ENCODE measurements around the gene FKBP1A. TPM values are rescaled to one million over a fixed set of nuclear protein-coding genes. Genes with fewer than 3 reads are reported as not detected.

FKBP1A gene
- total RNA-seq, 2 experiments from 2014 or later = 205 to 207 TPM

GRCh38 chr20:1369970-1370369 is 22.9 kb downstream of the FKBP1A start:
- H3K27ac Mint-ChIP-seq = peak overlapping the region; percentile 50
- ChIA-PET POLR2A (interaction anchor here (1.2 kb wide), 1 partner anchor 22 kb away, joined by 4 read pairs; the partner anchor contains the start of gene FKBP1A), CTCF (interaction anchor here (0.7 kb wide), 1 partner anchor 12 kb away, joined by 3 read pairs; no protein-coding TSS in a partner anchor)
- no peaks in the 10 kb centered on the region for H3K27me3 Mint-ChIP-seq
- H3K4me1 Mint-ChIP-seq = peaks cover 35% of the 10 kb centered on the region
- peaks cover 81% of the 10 kb centered on the region for H3K36me3 Mint-ChIP-seq (ENCODE audit: low read depth)
- no peaks in the 10 kb centered on the region for H3K9me3 Mint-ChIP-seq
- DNase-seq = no peak
- H3K4me3 Mint-ChIP-seq = no peak overlapping the region

GRCh38 chr20:1368448-1369199 is 24.2 kb downstream of the FKBP1A start:
- Mint-ChIP-seq H3K27ac (no peak overlapping the region), H3K9me3 (no peaks in the 10 kb centered on the region), H3K4me3 (no peak overlapping the region), H3K4me1 (peaks cover 42% of the 10 kb centered on the region), H3K27me3 (no peaks in the 10 kb centered on the region), H3K36me3 (ENCODE audit: low read depth) (peaks cover 80% of the 10 kb centered on the region)
- CTCF ChIA-PET = no interaction called here
- POLR2A ChIA-PET = no interaction called here
- DNase-seq = no peak

- ChIA-PET CTCF (no interaction called here), POLR2A (no interaction called here)
- Mint-ChIP-seq H3K27ac (no peak overlapping the region), H3K9me3 (no peaks in the 10 kb centered on the region), H3K4me1 (peaks cover 47% of the 10 kb centered on the region), H3K27me3 (no peaks in the 10 kb centered on the region), H3K4me3 (no peak overlapping the region), H3K36me3 (ENCODE audit: low read depth) (peaks cover 79% of the 10 kb centered on the region)
- no peak for DNase-seq
These were observed 25.4 kb downstream of the FKBP1A start for GRCh38 chr20:1367479-1367878.

DNA sequence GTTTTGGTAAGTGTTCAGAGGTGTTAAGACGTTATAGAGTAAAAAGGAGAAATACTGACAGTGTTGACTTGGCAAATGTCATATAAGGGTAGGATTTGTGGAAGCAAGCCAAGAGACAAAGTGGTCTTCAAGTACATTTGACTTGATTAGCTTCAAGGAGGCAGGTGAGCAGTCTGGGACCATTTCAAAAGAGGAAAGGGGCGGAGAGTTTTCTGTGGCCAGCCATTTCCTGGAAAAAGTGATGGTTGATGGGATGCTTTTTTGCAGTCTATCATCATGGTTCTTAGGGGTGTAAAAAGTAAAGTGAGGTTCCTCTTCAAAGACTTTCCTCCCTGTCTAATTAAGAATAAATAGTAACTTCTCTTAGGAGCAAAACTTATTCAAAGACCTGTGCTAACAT is 28.7 kb downstream of the FKBP1A start:
- Mint-ChIP-seq H3K27ac (peak overlapping the region; percentile 64), H3K27me3 (no peaks in the 10 kb centered on the region), H3K9me3 (no peaks in the 10 kb centered on the region), H3K4me3 (peak overlapping the region; percentile 3), H3K36me3 (ENCODE audit: low read depth) (peaks cover 81% of the 10 kb centered on the region), H3K4me1 (peaks cover 59% of the 10 kb centered on the region)
- POLR2A ChIA-PET = interaction anchor here (1.0 to 1.3 kb wide), 3 partner anchors 13 to 38 kb away, joined by 3 read pairs; no protein-coding TSS in a partner anchor
- CTCF ChIA-PET = no interaction called here
- peak; percentile 59 for DNase-seq

DNA sequence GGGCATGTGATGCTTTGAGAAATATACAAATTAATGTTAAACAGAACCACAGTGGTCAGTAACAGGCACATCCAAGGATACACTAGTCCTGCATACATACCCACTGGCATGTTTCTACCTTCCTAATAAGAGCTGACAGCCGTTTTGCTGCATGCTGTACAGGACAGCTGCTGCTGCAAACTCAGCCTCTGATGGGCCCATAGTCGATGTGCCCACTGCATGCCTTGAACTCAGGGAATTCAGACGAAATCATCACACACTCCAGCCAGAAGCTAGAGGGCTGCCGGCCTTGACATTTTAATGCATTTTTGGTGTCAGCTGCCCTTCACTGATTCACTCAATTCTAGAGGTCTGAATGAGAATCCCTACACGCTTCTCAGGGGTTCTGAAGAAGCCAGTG is 29.3 kb downstream of the FKBP1A start:
- H3K27ac Mint-ChIP-seq = peak overlapping the region; percentile 64
- peaks cover 78% of the 10 kb centered on the region for H3K36me3 Mint-ChIP-seq (ENCODE audit: low read depth)
- no peak overlapping the region for H3K4me3 Mint-ChIP-seq
- peaks cover 65% of the 10 kb centered on the region for H3K4me1 Mint-ChIP-seq
- ChIA-PET POLR2A (interaction anchor here (1.0 to 1.9 kb wide), 4 partner anchors 14 to 37 kb away, joined by 3 to 6 read pairs (median 3); no protein-coding TSS in a partner anchor), CTCF (no interaction called here)
- DNase-seq = no peak
- H3K9me3 Mint-ChIP-seq = no peaks in the 10 kb centered on the region
- no peaks in the 10 kb centered on the region for H3K27me3 Mint-ChIP-seq

GRCh38 chr20:1362484-1362883 is 30.4 kb downstream of the FKBP1A start:
- H3K4me1 Mint-ChIP-seq = peaks cover 75% of the 10 kb centered on the region
- H3K36me3 Mint-ChIP-seq (ENCODE audit: low read depth) = peaks cover 78% of the 10 kb centered on the region
- no peak for DNase-seq
- ChIA-PET POLR2A (interaction anchor here (1.4 to 1.9 kb wide), 5 partner anchors 15 to 36 kb away, joined by 3 to 12 read pairs (median 6); no protein-coding TSS in a partner anchor), CTCF (interaction anchor here (1.4 kb wide), 1 partner anchor 28 kb away, joined by 3 read pairs; no protein-coding TSS in a partner anchor)
- H3K4me3 Mint-ChIP-seq = no peak overlapping the region
- H3K27ac Mint-ChIP-seq = peak overlapping the region; percentile 64
- H3K9me3 Mint-ChIP-seq = no peaks in the 10 kb centered on the region
- H3K27me3 Mint-ChIP-seq = no peaks in the 10 kb centered on the region

- Mint-ChIP-seq H3K27me3 (no peaks in the 10 kb centered on the region), H3K27ac (peak overlapping the region; percentile 24), H3K9me3 (peaks cover 3% of the 10 kb centered on the region), H3K36me3 (ENCODE audit: low read depth) (peaks cover 76% of the 10 kb centered on the region), H3K4me1 (peaks cover 73% of the 10 kb centered on the region), H3K4me3 (no peak overlapping the region)
- ChIA-PET CTCF (no interaction called here), POLR2A (interaction anchor here (0.7 to 1.2 kb wide), 2 partner anchors 20 to 74 kb away, joined by 3 to 5 read pairs; no protein-coding TSS in a partner anchor)
- no peak for DNase-seq
These were observed 32.6 kb downstream of the FKBP1A start for GRCh38 chr20:1360094-1360846.

GRCh38 chr20:1357921-1358671 is 34.8 kb downstream of the FKBP1A start:
- CTCF ChIA-PET = interaction anchor here (0.6 to 1.7 kb wide), 6 partner anchors 12 to 46 kb away, joined by 3 to 12 read pairs (median 4); partner anchors contain the start of gene FKBP1A
- H3K9me3 Mint-ChIP-seq = peaks cover 11% of the 10 kb centered on the region
- H3K27ac Mint-ChIP-seq = peak overlapping the region; percentile 87
- H3K27me3 Mint-ChIP-seq = no peaks in the 10 kb centered on the region
- peaks cover 82% of the 10 kb centered on the region for H3K36me3 Mint-ChIP-seq (ENCODE audit: low read depth)
- peaks cover 53% of the 10 kb centered on the region for H3K4me1 Mint-ChIP-seq
- peak; percentile 61 for DNase-seq
- POLR2A ChIA-PET = interaction anchor here (0.9 to 1.4 kb wide), 7 partner anchors 13 to 108 kb away, joined by 3 to 8 read pairs (median 4); partner anchors contain the start of genes NSFL1C and SDCBP2
- H3K4me3 Mint-ChIP-seq = peak overlapping the region; percentile 56

- ChIA-PET CTCF (no interaction called here), POLR2A (no interaction called here)
- Mint-ChIP-seq H3K27me3 (no peaks in the 10 kb centered on the region), H3K4me1 (peaks cover 19% of the 10 kb centered on the region), H3K4me3 (no peak overlapping the region), H3K36me3 (ENCODE audit: low read depth) (peaks cover 84% of the 10 kb centered on the region), H3K27ac (no peak overlapping the region), H3K9me3 (peaks cover 25% of the 10 kb centered on the region)
- DNase-seq = no peak
These were observed 38.9 kb downstream of the FKBP1A start for GRCh38 chr20:1353956-1354355.

DNA sequence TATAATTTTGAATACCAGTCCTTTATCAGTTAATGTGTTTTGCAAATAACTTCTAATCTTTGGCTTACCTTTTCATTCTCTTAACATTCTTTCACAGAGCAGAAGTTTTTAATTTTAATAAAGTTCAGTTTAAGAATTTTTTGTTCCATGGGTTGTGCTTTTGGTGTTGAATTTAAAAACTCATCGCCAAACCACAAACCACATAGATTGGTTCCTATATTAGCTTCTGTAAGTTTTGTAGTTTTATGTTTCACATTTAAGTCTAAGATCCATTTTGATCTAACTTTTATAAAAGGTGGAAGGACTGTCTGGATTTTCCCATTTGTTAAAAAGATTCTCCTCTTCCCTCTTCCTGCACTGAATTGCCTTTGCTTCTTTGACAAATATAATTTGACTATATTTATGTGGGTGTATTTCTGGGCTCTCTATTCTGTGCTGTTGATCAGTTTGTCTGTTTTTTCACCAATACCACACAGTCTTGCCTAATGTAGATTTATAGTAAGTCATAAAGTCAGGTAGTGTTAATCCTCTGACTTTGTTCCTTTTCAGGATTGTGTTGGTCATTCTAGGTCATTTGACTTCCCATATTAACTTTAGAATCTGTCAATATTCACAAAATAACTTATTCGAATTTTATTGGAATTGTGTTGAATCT is 46.4 kb downstream of the FKBP1A start:
- CTCF ChIA-PET = interaction anchor here (1.4 kb wide), 1 partner anchor 19 kb away, joined by 3 read pairs; no protein-coding TSS in a partner anchor

GRCh38 chr20:1345756-1346093 is 47.1 kb downstream of the FKBP1A start:
- POLR2A ChIA-PET = interaction anchor here (1.3 to 1.5 kb wide), 2 partner anchors 12 to 46 kb away, joined by 3 to 6 read pairs; no protein-coding TSS in a partner anchor
- H3K27me3 Mint-ChIP-seq = no peaks in the 10 kb centered on the region
- no peak overlapping the region for H3K4me3 Mint-ChIP-seq
- peaks cover 26% of the 10 kb centered on the region for H3K4me1 Mint-ChIP-seq
- H3K27ac Mint-ChIP-seq = no peak overlapping the region
- peaks cover 15% of the 10 kb centered on the region for H3K9me3 Mint-ChIP-seq
- CTCF ChIA-PET = interaction anchor here (1.4 kb wide), 1 partner anchor 18 kb away, joined by 3 read pairs; no protein-coding TSS in a partner anchor
- peaks cover 37% of the 10 kb centered on the region for H3K36me3 Mint-ChIP-seq (ENCODE audit: low read depth)
- no peak for DNase-seq

More for the DNA sequence above, 46.4 kb downstream of the FKBP1A start:
- POLR2A ChIA-PET = interaction anchor here (1.3 kb wide), 1 partner anchor 45 kb away, joined by 3 read pairs; no protein-coding TSS in a partner anchor
- Mint-ChIP-seq H3K36me3 (ENCODE audit: low read depth) (peaks cover 44% of the 10 kb centered on the region), H3K4me3 (no peak overlapping the region), H3K27ac (peak overlapping the region; percentile 27), H3K4me1 (peaks cover 26% of the 10 kb centered on the region), H3K27me3 (no peaks in the 10 kb centered on the region), H3K9me3 (peaks cover 18% of the 10 kb centered on the region)
- no peak for DNase-seq

Measured in activated CD4-positive, alpha-beta memory T cell treated with anti-CD3 and anti-CD28 coated beads, Interleukin-2, amount 10 ng/mL, durations not matched to agents 7 days and 5 days (primary cell).